Measurements from ENCODE around the gene HLCS. TPM values are rescaled to one million over a fixed set of nuclear protein-coding genes. Genes with fewer than 3 reads are reported as not detected.

The HLCS gene
- total RNA-seq, 1 donor from 2014 or later = 17.1 TPM

GRCh38 chr21:36980280-36981048, 14.0 kb upstream of the HLCS start:
- ATAC-seq (peak; percentile 86 to 89), DNase-seq (peak; percentile 67)
- intact Hi-C loops (cut with DNase I) = no loop called here
- Histone ChIP-seq H3K4me3 (peak overlapping the region; percentile 59), H3K4me1 (peaks cover 27% of the 10 kb centered on the region), H3K9me3 (no peaks in the 10 kb centered on the region), H3K27me3 (ENCODE audit: low read depth) (no peaks in the 10 kb centered on the region), H3K36me3 (no peaks in the 10 kb centered on the region), H3K27ac (no peak overlapping the region)
- no peak for TF ChIP-seq CTCF (IDR thresholded peaks at IDR 0.05)

GRCh38 chr21:36976882-36977651, 10.6 kb upstream of the HLCS start:
- peak; percentile 33 to 64 for ATAC-seq
- Histone ChIP-seq H3K27ac (no peak overlapping the region), H3K36me3 (no peaks in the 10 kb centered on the region), H3K27me3 (ENCODE audit: low read depth) (no peaks in the 10 kb centered on the region), H3K4me3 (no peak overlapping the region), H3K9me3 (no peaks in the 10 kb centered on the region), H3K4me1 (peaks cover 27% of the 10 kb centered on the region)
- intact Hi-C loops (cut with DNase I) = no loop called here
- peak; percentile 51 for TF ChIP-seq CTCF (IDR thresholded peaks at IDR 0.05)
- DNase-seq = no peak

GRCh38 chr21:36976228-36976861, 9.9 kb upstream of the HLCS start:
- TF ChIP-seq CTCF (IDR thresholded peaks at IDR 0.05) = no peak
- ATAC-seq = no peak
- Histone ChIP-seq H3K27ac (no peak overlapping the region), H3K36me3 (no peaks in the 10 kb centered on the region), H3K4me3 (no peak overlapping the region), H3K9me3 (no peaks in the 10 kb centered on the region), H3K27me3 (ENCODE audit: low read depth) (no peaks in the 10 kb centered on the region), H3K4me1 (peaks cover 27% of the 10 kb centered on the region)
- intact Hi-C loops (cut with DNase I) = no loop called here
- DNase-seq = no peak

GRCh38 chr21:36974851-36975192, 8.4 kb upstream of the HLCS start:
- H3K9me3 ChIP-seq = no peaks in the 10 kb centered on the region
- intact Hi-C loops (cut with DNase I) = no loop called here
- H3K4me3 ChIP-seq = no peak overlapping the region
- H3K36me3 ChIP-seq = no peaks in the 10 kb centered on the region
- no peaks in the 10 kb centered on the region for H3K27me3 ChIP-seq (ENCODE audit: low read depth)
- TF ChIP-seq CTCF (IDR thresholded peaks at IDR 0.05) = no peak
- H3K4me1 ChIP-seq = peaks cover 14% of the 10 kb centered on the region
- ATAC-seq (no peak), DNase-seq (no peak)
- no peak overlapping the region for H3K27ac ChIP-seq

GRCh38 chr21:36973986-36974850, 7.7 kb upstream of the HLCS start:
- TF ChIP-seq CTCF (IDR thresholded peaks at IDR 0.05) = no peak
- no peaks in the 10 kb centered on the region for H3K36me3 ChIP-seq
- no peaks in the 10 kb centered on the region for H3K27me3 ChIP-seq (ENCODE audit: low read depth)
- peaks cover 14% of the 10 kb centered on the region for H3K4me1 ChIP-seq
- H3K9me3 ChIP-seq = no peaks in the 10 kb centered on the region
- H3K27ac ChIP-seq = no peak overlapping the region
- no peak overlapping the region for H3K4me3 ChIP-seq
- no peak for DNase-seq
- no peak for ATAC-seq
- intact Hi-C loops (cut with DNase I) = no loop called here

Data from lower lobe of right lung (tissue), 2 donors.